OCI-LY7 (cell line): Measurements from ENCODE around the gene BAHCC1. TPM values are rescaled to one million over a fixed set of nuclear protein-coding genes. Genes with fewer than 3 reads are reported as not detected.

Experiments used
- BruUV-seq: library from RNA; stranded (reverse); fragments of 400-500 nt; replicated peaks from 2 replicates; lab custom pipeline; 2021; lab: Mats Ljungman, UMichigan
- CTCF ChIA-PET: fragments of 300-600 bp; sonication (Branson Sonifier 250); formaldehyde crosslinking; loops from one replicate; lab custom pipeline; 2022; ENCODE audit warnings: antibody characterized with exemption; ENCODE audit not compliant: unreplicated experiment; lab: Charles Lee
- POLR2A ChIA-PET: fragments of 300-600 bp; sonication (Branson Sonifier 250); formaldehyde crosslinking; loops from one replicate; lab custom pipeline; 2022; ENCODE audit warnings: antibody characterized with exemption; lab: Charles Lee
- DNase-seq: peaks from one replicate; pipeline ENCODE4 v3.0.0-alpha.2; 2015; ENCODE audit warnings: low spot score
- H2AFZ ChIP-seq: fragments of 200-600 bp; sonication (generic), shearing (Covaris generic); 2 replicates; pipeline ENCODE4 v1.6.1; 2014; ENCODE audit warnings: mild to moderate bottlenecking, antibody characterized with exemption, low read length, moderate library complexity
- H3K27ac ChIP-seq: fragments of 200-600 bp; sonication (generic); 2 replicates; pipeline ENCODE4 v1.5.1; 2014; ENCODE audit warnings: mixed run types, low read depth, mild to moderate bottlenecking, moderate library complexity, low read length, inconsistent platforms; ENCODE audit not compliant: poor library complexity, severe bottlenecking
- H3K36me3 ChIP-seq: fragments of 200-600 bp; sonication (generic); 2 replicates; pipeline ENCODE4 v1.6.1; 2014; ENCODE audit warnings: mild to moderate bottlenecking, antibody characterized with exemption, low read length, moderate library complexity, mixed read lengths; ENCODE audit not compliant: insufficient read depth
- H3K4me1 ChIP-seq: fragments of 200-600 bp; sonication (generic); 2 replicates; pipeline ENCODE4 v1.5.1; 2014; ENCODE audit warnings: mild to moderate bottlenecking, low read length; ENCODE audit not compliant: insufficient read depth, poor library complexity, severe bottlenecking
- H3K4me2 ChIP-seq: fragments of 200-600 bp; sonication (generic); 2 replicates; pipeline ENCODE4 v1.6.1; 2014; ENCODE audit warnings: mild to moderate bottlenecking, low read length
- H3K4me3 ChIP-seq: fragments of 200-600 bp; sonication (generic); 2 replicates; pipeline ENCODE4 v1.5.1; 2014; ENCODE audit warnings: mild to moderate bottlenecking, low read depth, low read length; ENCODE audit not compliant: poor library complexity, severe bottlenecking
- H3K79me2 ChIP-seq: fragments of 200-600 bp; sonication (generic); 2 replicates; pipeline ENCODE4 v1.6.1; 2016; ENCODE audit warnings: low read depth, mild to moderate bottlenecking, low read length, moderate library complexity, mixed read lengths; ENCODE audit not compliant: insufficient read depth
- H3K9me2 ChIP-seq: fragments of 200-600 bp; sonication (generic); 2 replicates; pipeline ENCODE4 v1.6.1; 2016; ENCODE audit warnings: mild to moderate bottlenecking, low read length, mixed read lengths; ENCODE audit not compliant: insufficient read depth
- H3K9me3 ChIP-seq: fragments of 200-600 bp; sonication (generic); 2 replicates; pipeline ENCODE4 v1.6.1; 2014; ENCODE audit warnings: mild to moderate bottlenecking, mixed run types, low read length, mixed read lengths
- H4K20me1 ChIP-seq: fragments of 200-600 bp; sonication (generic); 2 replicates; pipeline ENCODE4 v1.6.1; 2014; ENCODE audit warnings: mild to moderate bottlenecking, antibody characterized with exemption, low read length, moderate library complexity, mixed read lengths; ENCODE audit not compliant: insufficient read depth
- EZH2phosphoT487 ChIP-seq: fragments of 200-600 bp; sonication (generic); IDR thresholded peaks from 2 replicates; pipeline ENCODE4 v1.6.1; 2018; ENCODE audit warnings: low read depth, borderline replicate concordance, mild to moderate bottlenecking, mixed run types, antibody characterized with exemption, low read length, moderate library complexity, mixed read lengths
- intact Hi-C: fragments of 100-400 bp; cut with micrococcal nuclease; formaldehyde crosslinking; loops from one replicate; pipeline ENCODE4 v1.10.0; 2022; ENCODE audit not compliant: unreplicated experiment
- total RNA-seq, 2 experiments: library from RNA; depleted of rRNA in 1 of 2; stranded (reverse); fragments of >200 nt in 1 of 2; shearing (Covaris generic) in 1 of 2; gene quantifications; 2 replicates each; pipeline ENCODE4 v1.2.3, GENCODE V29; 2014 to 2022
- TF ChIP-seq, protein P1 (sequence below): fragments of 200-600 bp; sonication (generic); conservative IDR thresholded peaks from 2 replicates; pipeline ENCODE4 v1.5.1; 2014; ENCODE audit warnings: mild to moderate bottlenecking, antibody characterized with exemption, low read length, moderate library complexity, mixed read lengths

Gene BAHCC1
- total RNA-seq, 2 experiments from 2014 or later: 5.2 to 5.5 TPM

DNA sequence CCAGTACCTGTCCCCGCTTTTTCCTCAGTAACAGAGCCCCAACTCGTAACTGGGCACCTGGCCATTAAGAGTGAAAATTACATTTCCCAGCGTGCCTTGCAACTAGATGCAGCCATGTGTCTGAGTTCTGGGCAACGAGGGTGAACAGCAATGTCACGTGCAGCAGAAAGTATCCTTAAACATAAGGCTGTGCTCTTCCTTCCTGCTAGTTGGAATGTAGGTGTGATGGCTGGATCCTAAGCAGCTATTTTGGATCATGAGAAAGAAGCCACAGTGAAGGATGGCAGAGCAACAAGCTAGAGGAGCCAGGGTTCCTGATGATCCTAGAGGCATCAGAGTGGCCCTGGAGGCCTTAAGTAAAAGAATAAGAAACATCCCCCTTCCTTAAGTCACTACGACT lies 81.4 kb downstream of the BAHCC1 start:
- no peaks in the 10 kb centered on the region for H3K9me2 ChIP-seq
- H3K4me1 ChIP-seq: peaks cover 7% of the 10 kb centered on the region
- TF ChIP-seq EZH2phosphoT487: no peak
- TF ChIP-seq, protein P1, sequence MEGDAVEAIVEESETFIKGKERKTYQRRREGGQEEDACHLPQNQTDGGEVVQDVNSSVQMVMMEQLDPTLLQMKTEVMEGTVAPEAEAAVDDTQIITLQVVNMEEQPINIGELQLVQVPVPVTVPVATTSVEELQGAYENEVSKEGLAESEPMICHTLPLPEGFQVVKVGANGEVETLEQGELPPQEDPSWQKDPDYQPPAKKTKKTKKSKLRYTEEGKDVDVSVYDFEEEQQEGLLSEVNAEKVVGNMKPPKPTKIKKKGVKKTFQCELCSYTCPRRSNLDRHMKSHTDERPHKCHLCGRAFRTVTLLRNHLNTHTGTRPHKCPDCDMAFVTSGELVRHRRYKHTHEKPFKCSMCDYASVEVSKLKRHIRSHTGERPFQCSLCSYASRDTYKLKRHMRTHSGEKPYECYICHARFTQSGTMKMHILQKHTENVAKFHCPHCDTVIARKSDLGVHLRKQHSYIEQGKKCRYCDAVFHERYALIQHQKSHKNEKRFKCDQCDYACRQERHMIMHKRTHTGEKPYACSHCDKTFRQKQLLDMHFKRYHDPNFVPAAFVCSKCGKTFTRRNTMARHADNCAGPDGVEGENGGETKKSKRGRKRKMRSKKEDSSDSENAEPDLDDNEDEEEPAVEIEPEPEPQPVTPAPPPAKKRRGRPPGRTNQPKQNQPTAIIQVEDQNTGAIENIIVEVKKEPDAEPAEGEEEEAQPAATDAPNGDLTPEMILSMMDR: no peak
- ChIA-PET CTCF (no interaction called here), POLR2A (no interaction called here)
- no peaks in the 10 kb centered on the region for H3K79me2 ChIP-seq
- no peak for DNase-seq
- H2AFZ ChIP-seq: no peak overlapping the region
- no peak overlapping the region for H3K27ac ChIP-seq
- no peaks in the 10 kb centered on the region for H4K20me1 ChIP-seq
- no peaks in the 10 kb centered on the region for H3K9me3 ChIP-seq
- BruUV-seq: no TSS peak
- no peak overlapping the region for H3K4me2 ChIP-seq
- intact Hi-C loops: no loop called here
- H3K4me3 ChIP-seq: no peak overlapping the region
- no peaks in the 10 kb centered on the region for H3K36me3 ChIP-seq

DNA sequence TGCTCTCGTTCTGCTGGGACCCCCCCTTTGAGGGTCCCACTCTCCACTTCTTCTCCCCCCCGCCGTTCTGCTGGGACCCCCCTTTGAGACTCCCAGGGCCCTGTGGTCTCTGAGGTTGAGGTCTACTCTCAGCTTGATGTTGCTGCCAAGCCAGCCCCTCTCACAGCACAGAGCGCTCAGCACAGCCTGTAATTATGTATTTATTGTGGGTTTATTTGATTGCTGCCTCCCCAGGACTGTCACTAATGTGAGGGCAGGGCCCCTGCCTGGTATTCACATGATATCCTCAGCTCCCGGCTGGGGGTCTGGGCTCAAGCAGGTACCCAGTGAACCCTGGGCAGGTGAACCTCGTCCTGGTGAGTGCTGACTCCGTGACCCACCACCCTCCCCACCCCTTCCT lies 81.9 kb downstream of the BAHCC1 start:
- H3K36me3 ChIP-seq: no peaks in the 10 kb centered on the region
- intact Hi-C loops: no loop called here
- H3K9me2 ChIP-seq: no peaks in the 10 kb centered on the region
- BruUV-seq: no TSS peak
- POLR2A ChIA-PET: no interaction called here
- no peaks in the 10 kb centered on the region for H3K79me2 ChIP-seq
- CTCF ChIA-PET: no interaction called here
- no peak overlapping the region for H3K4me2 ChIP-seq
- no peak for TF ChIP-seq EZH2phosphoT487
- TF ChIP-seq, protein P1: no peak
- no peak overlapping the region for H3K4me3 ChIP-seq
- no peak overlapping the region for H3K27ac ChIP-seq
- H3K9me3 ChIP-seq: no peaks in the 10 kb centered on the region
- no peaks in the 10 kb centered on the region for H4K20me1 ChIP-seq
- peaks cover 7% of the 10 kb centered on the region for H3K4me1 ChIP-seq
- no peak for DNase-seq
- H2AFZ ChIP-seq: no peak overlapping the region

DNA sequence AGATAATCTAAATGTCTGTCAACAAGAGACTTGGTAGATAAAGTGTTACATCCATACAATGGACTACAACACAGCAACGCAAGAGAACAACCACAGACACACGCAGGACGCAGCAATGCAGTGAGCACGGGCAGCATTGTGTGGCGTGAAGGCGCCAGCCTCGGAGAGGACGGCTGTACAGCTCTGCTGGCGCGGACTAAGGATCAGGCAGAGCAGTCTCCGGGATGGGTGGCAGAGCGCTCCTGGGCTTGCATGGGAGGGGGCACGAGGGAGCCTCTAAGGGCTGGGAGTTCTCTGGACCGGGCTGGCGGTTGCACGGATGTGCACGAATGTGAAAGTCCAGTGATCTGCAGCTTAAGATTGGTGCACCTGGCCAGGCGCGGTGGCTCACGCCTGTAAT lies 82.9 kb downstream of the BAHCC1 start:
- Histone ChIP-seq H3K4me3 (no peak overlapping the region), H3K4me1 (peaks cover 7% of the 10 kb centered on the region), H3K27ac (no peak overlapping the region), H3K79me2 (no peaks in the 10 kb centered on the region), H4K20me1 (no peaks in the 10 kb centered on the region), H3K9me3 (no peaks in the 10 kb centered on the region), H2AFZ (no peak overlapping the region), H3K9me2 (no peaks in the 10 kb centered on the region), H3K36me3 (no peaks in the 10 kb centered on the region), H3K4me2 (no peak overlapping the region)
- no peak for TF ChIP-seq EZH2phosphoT487
- ChIA-PET POLR2A (interaction anchor here (0.6 kb wide), 1 partner anchor 183 kb away, joined by 3 read pairs; the partner anchor contains the start of gene SLC38A10), CTCF (interaction anchor here (0.6 kb wide), 1 partner anchor 120 kb away, joined by 3 read pairs; no protein-coding TSS in a partner anchor)
- intact Hi-C loops: no loop called here
- BruUV-seq: no TSS peak
- no peak for DNase-seq
